Spleen (tissue), 11 donors: Measurements from ENCODE around the gene LAMA4. TPM values are rescaled to one million over a fixed set of nuclear protein-coding genes. Genes with fewer than 3 reads are reported as not detected.

Experiments used
- DNase-seq: peaks from one replicate; pipeline ENCODE4 v3.0.0-alpha.2; 2020
- H3K27ac ChIP-seq, 8 donors: fragments of 200-600 bp; sonication (generic) in 7 of 8; 1 replicate in 4 of 8; 2 replicates in 4 of 8; pipeline versions ENCODE4 v1.5.0 to v1.8.0; 2016 to 2021; ENCODE audit warnings: inconsistent platforms in 4 of 8, mild to moderate bottlenecking in 4 of 8, moderate library complexity in 1 of 8
- H3K27me3 ChIP-seq, 7 donors: fragments of 200-600 bp; sonication (generic) in 6 of 7; replicated peaks in 1 of 7; 1 replicate in 4 of 7; 2 replicates in 3 of 7; pipeline versions ENCODE4 v1.5.0 to v1.8.0; 2016 to 2021; ENCODE audit warnings: inconsistent platforms in 3 of 7, mild to moderate bottlenecking in 1 of 7
- H3K36me3 ChIP-seq, 6 donors: fragments of 200-600 bp; sonication (generic) in 5 of 6; 1 replicate in 4 of 6; 2 replicates in 2 of 6; pipeline versions ENCODE4 v1.5.0 to v1.8.0; 2016 to 2021; ENCODE audit warnings: inconsistent platforms in 2 of 6
- H3K4me1 ChIP-seq, 6 donors: fragments of 200-600 bp; sonication (generic) in 5 of 6; 1 replicate in 3 of 6; 2 replicates in 3 of 6; pipeline versions ENCODE4 v1.5.0 to v1.8.0; 2016 to 2021; ENCODE audit warnings: inconsistent platforms in 3 of 6
- H3K4me3 ChIP-seq, 8 donors: fragments of 200-600 bp; sonication (generic) in 7 of 8; 1 replicate in 4 of 8; 2 replicates in 4 of 8; pipeline versions ENCODE4 v1.5.0 to v1.8.0; 2016 to 2021; ENCODE audit warnings: inconsistent platforms in 4 of 8, mild to moderate bottlenecking in 4 of 8, moderate library complexity in 2 of 8
- H3K9me3 ChIP-seq, 8 donors: fragments of 200-600 bp; sonication (generic) in 7 of 8; 1 replicate in 4 of 8; 2 replicates in 4 of 8; pipeline versions ENCODE4 v1.5.0 to v1.8.0; 2016 to 2021; ENCODE audit warnings: inconsistent platforms in 4 of 8
- POLR2A ChIP-seq, 3 donors: fragments of 450-650 bp; IDR thresholded peaks; one replicate each; pipeline ENCODE4 v1.5.1; 2017; ENCODE audit warnings: antibody characterized with exemption in 3 of 3, mild to moderate bottlenecking in 1 of 3
- POLR2AphosphoS5 ChIP-seq, 3 donors: sonication (generic); formaldehyde crosslinking; IDR thresholded peaks; one replicate each; pipeline ENCODE4 v1.5.1; 2017; ENCODE audit warnings: antibody characterized with exemption in 3 of 3
- WGBS, 5 donors: extraction: QIAGEN DNeasy Blood & Tissue Kit in 3 of 5; methylation state at CpG; one replicate each; pipeline versions ENCODE4 v1.1.5 to v1.1.7; 2013 to 2018; 5-methylcytosine and 5-hydroxymethylcytosine counted together
- intact Hi-C: fragments of 100-400 bp; cut with DNase I; formaldehyde crosslinking; loops from one replicate; pipeline ENCODE4 v1.15.0; 2023; ENCODE audit warnings: low total_unique reads
- polyA plus RNA-seq, 3 donors: library from polyadenylated mRNA; stranded (reverse); fragments of 200-250 nt; gene quantifications; one replicate each; pipeline ENCODE4 v1.2.1, GENCODE V29; 2013
- total RNA-seq, 7 donors: library from RNA; depleted of rRNA in 3 of 7; stranded (reverse); fragments of >200 nt in 3 of 7; fragmentation: NEBNext Ultra II Directional in 4 of 7; extraction: Animal tissue kit (Norgen Biotek cat#: 25700) in 4 of 7; gene quantifications; one replicate each; pipeline versions ENCODE4 v1.1.0 to v1.2.1, GENCODE V29; 2016 to 2021
- TF ChIP-seq, protein P1 (sequence below), 11 experiments: fragments of 200-600 bp in 7 of 11; fragments of 450-650 bp in 4 of 11; sonication (generic) in 4 of 11; IDR thresholded peaks in 8 of 11; conservative IDR thresholded peaks in 3 of 11; 1 replicate in 7 of 11; 2 replicates in 4 of 11; pipeline versions ENCODE4 v1.4.0 to v1.8.0; 2016 to 2021; ENCODE audit warnings: antibody characterized with exemption in 11 of 11, inconsistent platforms in 4 of 11, mild to moderate bottlenecking in 1 of 11
- donor health status: healthy with polysubstance abuse.
- donor health status: DM: no; HTN: no; CAD: no; lungs with moderate emphysema.
- donor health status: DM: no; HTN: no; CAD: no.
- donor health status: Bipolar disorder and iron deficiency.
- donor health status: healthy.
- donor health status: DM: no; HTN: no; CAD: no.
- donor health status: DM: yes; HTN: yes; CAD: no.

The LAMA4 gene
- total and polyA plus RNA-seq, 10 donors, result 0.76 to 3.7 (median 2.5) TPM

DNA sequence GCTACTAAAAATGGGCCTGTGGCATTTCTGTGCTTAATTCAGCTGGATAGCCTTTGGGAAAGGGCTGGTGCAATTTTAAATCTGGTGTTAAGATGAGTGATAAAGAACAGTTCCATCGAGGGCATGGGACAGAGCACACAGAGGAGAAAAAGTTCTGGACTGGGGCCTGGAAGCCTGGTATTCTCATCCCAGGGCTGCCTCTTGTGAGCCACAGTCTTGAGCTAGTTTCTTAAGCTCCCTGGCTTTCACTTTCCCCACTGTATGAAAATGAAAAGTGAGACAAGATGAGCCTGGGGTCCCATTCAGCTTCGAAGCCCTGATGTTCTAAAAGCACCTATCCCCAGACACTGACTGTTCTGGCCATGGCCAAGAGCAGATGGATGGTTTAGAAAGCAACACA, 14.3 kb upstream of the LAMA4 start:
- Histone ChIP-seq H3K36me3 (no peaks in the 10 kb centered on the region), H3K4me1 (no peaks in the 10 kb centered on the region), H3K27ac (no peak overlapping the region), H3K9me3 (no peaks in the 10 kb centered on the region), H3K27me3 (peaks cover 0 to 9% (median 0%) of the 10 kb centered on the region in 7 donors), H3K4me3 (no peak overlapping the region)
- no peak for DNase-seq
- TF ChIP-seq, protein P1, sequence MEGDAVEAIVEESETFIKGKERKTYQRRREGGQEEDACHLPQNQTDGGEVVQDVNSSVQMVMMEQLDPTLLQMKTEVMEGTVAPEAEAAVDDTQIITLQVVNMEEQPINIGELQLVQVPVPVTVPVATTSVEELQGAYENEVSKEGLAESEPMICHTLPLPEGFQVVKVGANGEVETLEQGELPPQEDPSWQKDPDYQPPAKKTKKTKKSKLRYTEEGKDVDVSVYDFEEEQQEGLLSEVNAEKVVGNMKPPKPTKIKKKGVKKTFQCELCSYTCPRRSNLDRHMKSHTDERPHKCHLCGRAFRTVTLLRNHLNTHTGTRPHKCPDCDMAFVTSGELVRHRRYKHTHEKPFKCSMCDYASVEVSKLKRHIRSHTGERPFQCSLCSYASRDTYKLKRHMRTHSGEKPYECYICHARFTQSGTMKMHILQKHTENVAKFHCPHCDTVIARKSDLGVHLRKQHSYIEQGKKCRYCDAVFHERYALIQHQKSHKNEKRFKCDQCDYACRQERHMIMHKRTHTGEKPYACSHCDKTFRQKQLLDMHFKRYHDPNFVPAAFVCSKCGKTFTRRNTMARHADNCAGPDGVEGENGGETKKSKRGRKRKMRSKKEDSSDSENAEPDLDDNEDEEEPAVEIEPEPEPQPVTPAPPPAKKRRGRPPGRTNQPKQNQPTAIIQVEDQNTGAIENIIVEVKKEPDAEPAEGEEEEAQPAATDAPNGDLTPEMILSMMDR (IDR thresholded peaks at IDR 0.05 in 8 of 11, conservative IDR thresholded peaks at IDR 0.05 in 3 of 11), result no peak
- intact Hi-C loops, result no loop called here
- WGBS, 5 donors, result 74 to 89% (median 75%) methylated on average over 2 of the region's 2 CpGs

DNA sequence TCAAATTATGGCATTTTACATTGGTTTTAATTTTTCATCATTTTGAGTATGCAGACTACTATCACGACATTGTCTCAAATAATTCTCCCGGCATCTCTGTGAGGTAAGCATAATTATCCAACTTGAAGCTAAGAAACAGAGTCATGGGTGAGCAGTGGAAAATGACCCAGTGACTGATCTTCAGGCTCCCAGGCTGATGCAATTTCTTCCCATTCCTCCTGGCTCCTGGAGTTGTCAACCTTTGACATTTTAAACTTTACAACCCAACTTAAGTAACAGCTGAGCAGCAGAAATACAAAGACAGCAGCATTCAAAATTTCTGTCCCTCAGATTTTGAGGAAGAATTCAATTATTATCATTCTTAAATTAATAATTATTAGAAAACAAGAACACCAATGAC, 13.7 kb upstream of the LAMA4 start:
- no peak for DNase-seq
- Histone ChIP-seq H3K27me3 (peaks cover 0 to 11% (median 0%) of the 10 kb centered on the region in 7 donors), H3K9me3 (no peaks in the 10 kb centered on the region), H3K27ac (no peak overlapping the region), H3K36me3 (no peaks in the 10 kb centered on the region), H3K4me3 (no peak overlapping the region), H3K4me1 (no peaks in the 10 kb centered on the region)
- intact Hi-C loops, result no loop called here
- TF ChIP-seq POLR2A (IDR thresholded peaks at IDR 0.05), result no peak
- no peak for TF ChIP-seq POLR2AphosphoS5 (IDR thresholded peaks at IDR 0.05)
- TF ChIP-seq, protein P1 (IDR thresholded peaks at IDR 0.05 in 8 of 11, conservative IDR thresholded peaks at IDR 0.05 in 3 of 11), result no peak
- 95 to 98% (median 97%) methylated on average over 2 of the region's 2 CpGs for WGBS, 5 donors

DNA sequence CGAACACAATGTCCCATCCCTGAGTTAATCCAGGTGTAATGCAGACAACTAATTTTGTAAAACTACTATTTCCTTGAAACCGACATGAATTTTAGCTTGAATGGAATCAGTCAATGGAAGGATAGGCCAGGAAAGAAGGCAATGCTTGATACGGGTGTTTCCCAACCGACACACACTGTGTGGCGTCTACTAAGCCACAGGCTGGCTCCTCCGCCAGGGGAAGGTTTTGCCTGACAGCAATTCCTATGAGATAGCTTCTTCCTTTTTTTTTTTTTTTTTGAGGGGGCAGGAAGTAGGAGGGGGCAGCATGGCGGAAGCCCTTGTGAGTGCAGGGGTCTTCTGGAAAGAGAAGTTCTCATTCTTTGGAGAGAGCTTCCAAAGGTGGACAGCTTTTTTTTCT, 12.0 kb upstream of the LAMA4 start:
- H3K4me3 ChIP-seq, result no peak overlapping the region
- no peaks in the 10 kb centered on the region for H3K36me3 ChIP-seq
- peaks cover 0 to 22% (median 0%) of the 10 kb centered on the region in 7 donors for H3K27me3 ChIP-seq
- TF ChIP-seq, protein P1 (IDR thresholded peaks at IDR 0.05 in 8 of 11, conservative IDR thresholded peaks at IDR 0.05 in 3 of 11), result no peak
- TF ChIP-seq POLR2A (IDR thresholded peaks at IDR 0.05) (no peak), POLR2AphosphoS5 (IDR thresholded peaks at IDR 0.05) (no peak)
- H3K27ac ChIP-seq, result no peak overlapping the region
- no peaks in the 10 kb centered on the region for H3K4me1 ChIP-seq
- WGBS, 5 donors, result 41 to 59% (median 53%) methylated on average over 7 of the region's 7 CpGs
- no peak for DNase-seq
- no peaks in the 10 kb centered on the region for H3K9me3 ChIP-seq
- intact Hi-C loops, result no loop called here

DNA sequence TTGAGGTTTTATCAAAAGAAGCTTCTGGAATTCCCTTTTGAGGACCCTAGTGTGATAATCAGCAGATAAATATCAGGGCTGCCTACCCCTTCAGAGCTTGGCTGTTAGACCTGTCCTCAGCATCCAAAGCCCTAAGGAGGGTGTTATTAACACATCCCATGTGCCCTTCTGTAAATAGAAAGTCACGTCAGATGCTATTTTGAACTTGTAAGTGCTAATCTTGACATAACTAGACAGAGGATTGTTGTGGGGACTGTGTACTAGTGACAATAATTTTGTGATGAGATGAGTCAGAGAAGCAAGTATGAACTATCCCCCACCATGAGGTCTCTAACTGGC, 4.9 kb upstream of the LAMA4 start:
- H3K4me1 ChIP-seq, result peaks cover 0 to 7% (median 2%) of the 10 kb centered on the region in 6 donors
- TF ChIP-seq, protein P1 (IDR thresholded peaks at IDR 0.05 in 8 of 11, conservative IDR thresholded peaks at IDR 0.05 in 3 of 11), result no peak
- no peak for TF ChIP-seq POLR2AphosphoS5 (IDR thresholded peaks at IDR 0.05)
- TF ChIP-seq POLR2A (IDR thresholded peaks at IDR 0.05), result no peak
- intact Hi-C loops, result no loop called here
- H3K27me3 ChIP-seq, result peaks cover 0 to 75% (median 21%) of the 10 kb centered on the region in 7 donors
- no peak for DNase-seq
- 75 to 97% (median 89%) methylated on average over 1 of the region's 1 CpG for WGBS, 5 donors
- H3K36me3 ChIP-seq, result no peaks in the 10 kb centered on the region
- no peak overlapping the region for H3K4me3 ChIP-seq
- no peaks in the 10 kb centered on the region for H3K9me3 ChIP-seq
- H3K27ac ChIP-seq, result no peak overlapping the region
